ENCODE results near the gene HCAR2.
"Not testable (repeated sequence)": the region's sequence is repeated elsewhere in the genome, so short reads cannot be mapped to it uniquely, and the experiment has no call there.

The HCAR2 gene

GRCh38 chr12:122713491-122714188 is 10.5 kb upstream of the HCAR2 start:
- not testable (repeated sequence) for H4K8ac ChIP-seq (ENCODE audit: low read depth, low read length); H3K4me1 ChIP-seq (ENCODE audit: control insufficient read depth in 2 of 2, insufficient read depth in 1 of 2, low read depth in 1 of 2, low read length in 2 of 2); H3K14ac ChIP-seq (ENCODE audit: low read length); H3K18ac ChIP-seq (ENCODE audit: low read length); H2AK5ac ChIP-seq (ENCODE audit: low read depth, low read length); H2BK5ac ChIP-seq (ENCODE audit: low read length); H3K23ac ChIP-seq (ENCODE audit: low read depth, low read length, poor library complexity); DNase-seq (ENCODE audit: low spot score); H2BK120ac ChIP-seq (ENCODE audit: low read depth, low read length); H3K36me3 ChIP-seq (replicated peaks in 1 of 2; ENCODE audit: control insufficient read depth in 2 of 2, insufficient read depth in 2 of 2, low read length in 2 of 2); H3K9me3 ChIP-seq (replicated peaks in 1 of 2; ENCODE audit: control insufficient read depth in 2 of 2, insufficient read depth in 1 of 2, low read depth in 1 of 2, low read length in 2 of 2); H2BK15ac ChIP-seq (ENCODE audit: low read length); H4K91ac ChIP-seq (ENCODE audit: low read depth, low read length, poor library complexity); H3K9ac ChIP-seq (ENCODE audit: low read depth, low read length, poor library complexity); H2AFZ ChIP-seq (ENCODE audit: low read length); H3K27me3 ChIP-seq (ENCODE audit: control insufficient read depth in 3 of 3, insufficient read depth in 3 of 3, low read depth in 1 of 3, low read length in 3 of 3); H2BK12ac ChIP-seq (ENCODE audit: low read length); H3K4me3 ChIP-seq (ENCODE audit: low read length in 2 of 2); H3K27ac ChIP-seq (replicated peaks; ENCODE audit: low read length); H3K4ac ChIP-seq (ENCODE audit: low read length); H3K4me2 ChIP-seq (ENCODE audit: insufficient read depth, low read length, poor library complexity, severe bottlenecking); H3K79me1 ChIP-seq (ENCODE audit: low read depth, low read length)
- WGBS, 2 donors (ENCODE audit: extremely low coverage in 2 of 2, insufficient read length in 2 of 2, insufficient replicate concordance in 1 of 2) = no CpG with 5 or more reads among the region's 10 CpGs

GRCh38 chr12:122711266-122711665 is 8.1 kb upstream of the HCAR2 start:
- not testable (repeated sequence) for H2BK5ac ChIP-seq (ENCODE audit: low read length); H2BK12ac ChIP-seq (ENCODE audit: low read length); H3K36me3 ChIP-seq (replicated peaks in 1 of 2; ENCODE audit: control insufficient read depth in 2 of 2, insufficient read depth in 2 of 2, low read length in 2 of 2); H3K23ac ChIP-seq (ENCODE audit: low read depth, low read length, poor library complexity); H2AK5ac ChIP-seq (ENCODE audit: low read depth, low read length); H3K27me3 ChIP-seq (ENCODE audit: control insufficient read depth in 3 of 3, insufficient read depth in 3 of 3, low read depth in 1 of 3, low read length in 3 of 3); H3K4me1 ChIP-seq (ENCODE audit: control insufficient read depth in 2 of 2, insufficient read depth in 1 of 2, low read depth in 1 of 2, low read length in 2 of 2); H3K27ac ChIP-seq (replicated peaks; ENCODE audit: low read length); H3K4me3 ChIP-seq (ENCODE audit: low read length in 2 of 2); H3K9ac ChIP-seq (ENCODE audit: low read depth, low read length, poor library complexity); H2BK15ac ChIP-seq (ENCODE audit: low read length); H3K18ac ChIP-seq (ENCODE audit: low read length); H3K79me1 ChIP-seq (ENCODE audit: low read depth, low read length); H3K9me3 ChIP-seq (replicated peaks in 1 of 2; ENCODE audit: control insufficient read depth in 2 of 2, insufficient read depth in 1 of 2, low read depth in 1 of 2, low read length in 2 of 2); H4K8ac ChIP-seq (ENCODE audit: low read depth, low read length); H2AFZ ChIP-seq (ENCODE audit: low read length); H3K4me2 ChIP-seq (ENCODE audit: insufficient read depth, low read length, poor library complexity, severe bottlenecking); H3K4ac ChIP-seq (ENCODE audit: low read length); H3K14ac ChIP-seq (ENCODE audit: low read length); DNase-seq (ENCODE audit: low spot score); H4K91ac ChIP-seq (ENCODE audit: low read depth, low read length, poor library complexity); H2BK120ac ChIP-seq (ENCODE audit: low read depth, low read length)
- WGBS, 2 donors (ENCODE audit: extremely low coverage in 2 of 2, insufficient read length in 2 of 2, insufficient replicate concordance in 1 of 2) = no CpG with 5 or more reads among the region's 1 CpG

GRCh38 chr12:122710341-122710740 is 7.2 kb upstream of the HCAR2 start:
- not testable (repeated sequence) for H3K23ac ChIP-seq (ENCODE audit: low read depth, low read length, poor library complexity); H3K4ac ChIP-seq (ENCODE audit: low read length); H2BK15ac ChIP-seq (ENCODE audit: low read length); H3K4me3 ChIP-seq (ENCODE audit: low read length in 2 of 2); DNase-seq (ENCODE audit: low spot score); H3K9me3 ChIP-seq (replicated peaks in 1 of 2; ENCODE audit: control insufficient read depth in 2 of 2, insufficient read depth in 1 of 2, low read depth in 1 of 2, low read length in 2 of 2); H4K91ac ChIP-seq (ENCODE audit: low read depth, low read length, poor library complexity); H3K4me2 ChIP-seq (ENCODE audit: insufficient read depth, low read length, poor library complexity, severe bottlenecking); H3K36me3 ChIP-seq (replicated peaks in 1 of 2; ENCODE audit: control insufficient read depth in 2 of 2, insufficient read depth in 2 of 2, low read length in 2 of 2); H4K8ac ChIP-seq (ENCODE audit: low read depth, low read length); H3K27ac ChIP-seq (replicated peaks; ENCODE audit: low read length); H2AFZ ChIP-seq (ENCODE audit: low read length); H2BK12ac ChIP-seq (ENCODE audit: low read length); H2BK5ac ChIP-seq (ENCODE audit: low read length); H3K79me1 ChIP-seq (ENCODE audit: low read depth, low read length); H3K27me3 ChIP-seq (ENCODE audit: control insufficient read depth in 3 of 3, insufficient read depth in 3 of 3, low read depth in 1 of 3, low read length in 3 of 3); H3K14ac ChIP-seq (ENCODE audit: low read length); H2BK120ac ChIP-seq (ENCODE audit: low read depth, low read length); H3K9ac ChIP-seq (ENCODE audit: low read depth, low read length, poor library complexity); H3K4me1 ChIP-seq (ENCODE audit: control insufficient read depth in 2 of 2, insufficient read depth in 1 of 2, low read depth in 1 of 2, low read length in 2 of 2); H2AK5ac ChIP-seq (ENCODE audit: low read depth, low read length); H3K18ac ChIP-seq (ENCODE audit: low read length)
- no CpG with 5 or more reads among the region's 2 CpGs for WGBS, 2 donors (ENCODE audit: extremely low coverage in 2 of 2, insufficient read length in 2 of 2, insufficient replicate concordance in 1 of 2)

- not testable (repeated sequence) for H3K14ac ChIP-seq (ENCODE audit: low read length); H3K27ac ChIP-seq (replicated peaks; ENCODE audit: low read length); H3K27me3 ChIP-seq (ENCODE audit: control insufficient read depth in 3 of 3, insufficient read depth in 3 of 3, low read depth in 1 of 3, low read length in 3 of 3); H3K4me3 ChIP-seq (ENCODE audit: low read length in 2 of 2); H4K8ac ChIP-seq (ENCODE audit: low read depth, low read length); H2BK5ac ChIP-seq (ENCODE audit: low read length); H2BK15ac ChIP-seq (ENCODE audit: low read length); H2AFZ ChIP-seq (ENCODE audit: low read length); DNase-seq (ENCODE audit: low spot score); H4K91ac ChIP-seq (ENCODE audit: low read depth, low read length, poor library complexity); H3K4ac ChIP-seq (ENCODE audit: low read length); H3K79me1 ChIP-seq (ENCODE audit: low read depth, low read length); H3K4me2 ChIP-seq (ENCODE audit: insufficient read depth, low read length, poor library complexity, severe bottlenecking); H3K9me3 ChIP-seq (replicated peaks in 1 of 2; ENCODE audit: control insufficient read depth in 2 of 2, insufficient read depth in 1 of 2, low read depth in 1 of 2, low read length in 2 of 2); H3K18ac ChIP-seq (ENCODE audit: low read length); H2BK12ac ChIP-seq (ENCODE audit: low read length); H3K9ac ChIP-seq (ENCODE audit: low read depth, low read length, poor library complexity); H3K36me3 ChIP-seq (replicated peaks in 1 of 2; ENCODE audit: control insufficient read depth in 2 of 2, insufficient read depth in 2 of 2, low read length in 2 of 2); H2AK5ac ChIP-seq (ENCODE audit: low read depth, low read length); H3K23ac ChIP-seq (ENCODE audit: low read depth, low read length, poor library complexity); H3K4me1 ChIP-seq (ENCODE audit: control insufficient read depth in 2 of 2, insufficient read depth in 1 of 2, low read depth in 1 of 2, low read length in 2 of 2); H2BK120ac ChIP-seq (ENCODE audit: low read depth, low read length)
- no CpG with 5 or more reads among the region's 3 CpGs for WGBS, 2 donors (ENCODE audit: extremely low coverage in 2 of 2, insufficient read length in 2 of 2, insufficient replicate concordance in 1 of 2)
Observed at GRCh38 chr12:122709287-122709686, 6.1 kb upstream of the HCAR2 start.
